ENCODE data around the gene GRIK2. TPM values are rescaled to one million over a fixed set of nuclear protein-coding genes. Genes with fewer than 3 reads are reported as not detected.
A peak's percentile ranks its signal among the peaks of the same experiment; 100 is the strongest.

GRIK2 gene
- total and polyA plus RNA-seq, 8 donors, result 0.61 to 3.5 (median 2.4) TPM

- H3K27ac ChIP-seq, result no peak overlapping the region
- TF ChIP-seq CTCF (IDR thresholded peaks at IDR 0.05), result no peak
- DNase-seq (peak in 1 of 6 donors; percentile 38), FAIRE-seq (no peak), ATAC-seq (no peak)
- H3K9me3 ChIP-seq, result no peaks in the 10 kb centered on the region
- H3K27me3 ChIP-seq, result no peaks in the 10 kb centered on the region
- intact Hi-C loops (cut with DNase I), result no loop called here
- H3K4me1 ChIP-seq, result no peaks in the 10 kb centered on the region
- WGBS, 2 donors, result 88 to 91% methylated on average over 7 of the region's 7 CpGs
- no peaks in the 10 kb centered on the region for H3K36me3 ChIP-seq
- no peak overlapping the region for H3K4me3 ChIP-seq
Observed at GRCh38 chr6:101776919-101777350, 383.4 kb downstream of the GRIK2 start.

- no peak for TF ChIP-seq CTCF (IDR thresholded peaks at IDR 0.05)
- FAIRE-seq, result no peak
Observed at GRCh38 chr6:101777646-101778045, 384.1 kb downstream of the GRIK2 start.

DNA sequence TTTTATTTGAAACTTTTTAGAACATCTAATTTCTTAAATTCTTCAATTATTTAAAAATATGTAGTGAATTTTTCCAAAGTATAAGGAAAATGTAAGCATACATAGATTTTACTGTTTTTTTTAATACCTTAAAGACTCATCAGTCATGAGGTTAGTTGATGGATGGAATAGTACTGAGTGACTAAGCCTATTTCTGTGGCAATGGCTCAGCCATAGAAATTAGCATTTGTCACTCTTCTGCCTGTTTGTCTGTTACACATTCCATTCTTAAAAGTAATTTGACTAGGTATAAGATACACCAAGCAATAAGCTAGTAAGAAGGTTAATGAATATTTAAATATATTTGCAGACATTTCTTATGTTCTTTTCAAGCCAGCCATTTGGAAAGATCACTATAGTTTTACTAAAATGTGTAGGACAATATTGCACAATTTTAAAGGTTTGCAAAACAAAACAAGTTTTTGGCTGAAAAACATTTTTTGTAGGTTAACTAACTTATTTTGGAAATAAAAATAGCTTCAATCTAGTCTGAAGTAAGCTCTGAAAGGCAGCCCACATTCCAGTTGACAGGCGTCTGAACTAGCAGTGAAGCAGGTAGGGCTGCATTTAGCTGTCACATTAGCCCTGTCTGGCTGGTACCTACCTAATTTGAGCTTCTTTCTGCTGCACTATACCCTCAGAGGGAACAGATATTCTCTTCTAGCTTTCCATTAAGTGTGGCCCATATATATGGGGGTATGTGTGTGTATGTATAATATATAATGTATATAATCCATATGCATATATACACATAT lies 385.7 kb downstream of the GRIK2 start:
- intact Hi-C loops (cut with DNase I), result no loop called here
- Histone ChIP-seq H3K27ac (no peak overlapping the region), H3K27me3 (no peaks in the 10 kb centered on the region), H3K9me3 (no peaks in the 10 kb centered on the region), H3K4me3 (no peak overlapping the region), H3K36me3 (no peaks in the 10 kb centered on the region), H3K4me1 (no peaks in the 10 kb centered on the region)
- WGBS, 2 donors, result 79 to 96% methylated on average over 1 of the region's 1 CpG
- no peak for TF ChIP-seq CTCF (IDR thresholded peaks at IDR 0.05)
- ATAC-seq, result no peak
- DNase-seq, result no peak
- no peak for FAIRE-seq

More at GRCh38 chr6:101777646-101778045, 384.1 kb downstream of the GRIK2 start:
- no peaks in the 10 kb centered on the region for H3K4me1 ChIP-seq
- H3K27me3 ChIP-seq, result no peaks in the 10 kb centered on the region
- no peaks in the 10 kb centered on the region for H3K36me3 ChIP-seq
- no peak overlapping the region for H3K27ac ChIP-seq
- H3K9me3 ChIP-seq, result no peaks in the 10 kb centered on the region
- no peak overlapping the region for H3K4me3 ChIP-seq
- no peak for ATAC-seq
- 26% methylated on average over 2 of the region's 2 CpGs for WGBS, 2 donors
- intact Hi-C loops (cut with DNase I), result no loop called here
- DNase-seq, result no peak

- FAIRE-seq, result no peak
- H3K4me1 ChIP-seq, result no peaks in the 10 kb centered on the region
- 87 to 90% methylated on average over 1 of the region's 1 CpG for WGBS, 2 donors
- intact Hi-C loops (cut with DNase I), result no loop called here
- H3K4me3 ChIP-seq, result no peak overlapping the region
- H3K27ac ChIP-seq, result no peak overlapping the region
- TF ChIP-seq CTCF (IDR thresholded peaks at IDR 0.05), result no peak
- DNase-seq, result no peak
- H3K36me3 ChIP-seq, result no peaks in the 10 kb centered on the region
- H3K9me3 ChIP-seq, result no peaks in the 10 kb centered on the region
- ATAC-seq, result no peak
- H3K27me3 ChIP-seq, result no peaks in the 10 kb centered on the region
Observed at GRCh38 chr6:101783287-101783686, 389.8 kb downstream of the GRIK2 start.

DNA sequence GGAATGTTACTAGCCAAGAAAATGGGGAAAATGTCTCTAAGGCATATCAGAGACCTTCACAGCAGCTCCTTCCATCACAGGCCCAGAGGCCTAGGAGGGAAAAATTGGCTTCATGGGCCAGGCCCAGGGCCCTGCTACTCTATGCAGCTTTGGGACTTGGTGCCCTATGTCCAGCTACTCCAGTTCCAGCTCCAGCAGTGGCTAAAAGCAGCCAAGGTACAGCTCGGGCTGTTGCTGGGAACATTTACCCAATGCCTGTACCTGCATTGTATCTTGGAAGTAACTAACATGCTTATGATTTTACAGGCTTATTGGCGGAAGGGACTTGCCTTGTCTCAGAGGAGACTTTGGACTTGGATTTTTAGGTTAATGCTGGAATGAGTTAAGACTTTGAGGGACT lies 390.6 kb downstream of the GRIK2 start:
- no peak for ATAC-seq
- Histone ChIP-seq H3K9me3 (no peaks in the 10 kb centered on the region), H3K27ac (no peak overlapping the region), H3K27me3 (no peaks in the 10 kb centered on the region), H3K36me3 (no peaks in the 10 kb centered on the region), H3K4me1 (no peaks in the 10 kb centered on the region), H3K4me3 (no peak overlapping the region)
- TF ChIP-seq CTCF (IDR thresholded peaks at IDR 0.05), result no peak
- 63 to 73% methylated on average over 2 of the region's 2 CpGs for WGBS, 2 donors
- no peak for FAIRE-seq
- no peak for DNase-seq
- intact Hi-C loops (cut with DNase I), result no loop called here

Data from pancreas (tissue), 10 donors.